Measurements from ENCODE around the gene CACNA2D1. TPM values are rescaled to one million over a fixed set of nuclear protein-coding genes. Genes with fewer than 3 reads are reported as not detected.

Gene CACNA2D1
- total and polyA plus RNA-seq, 8 donors: 10.7 to 20.8 (median 16.6) TPM

DNA sequence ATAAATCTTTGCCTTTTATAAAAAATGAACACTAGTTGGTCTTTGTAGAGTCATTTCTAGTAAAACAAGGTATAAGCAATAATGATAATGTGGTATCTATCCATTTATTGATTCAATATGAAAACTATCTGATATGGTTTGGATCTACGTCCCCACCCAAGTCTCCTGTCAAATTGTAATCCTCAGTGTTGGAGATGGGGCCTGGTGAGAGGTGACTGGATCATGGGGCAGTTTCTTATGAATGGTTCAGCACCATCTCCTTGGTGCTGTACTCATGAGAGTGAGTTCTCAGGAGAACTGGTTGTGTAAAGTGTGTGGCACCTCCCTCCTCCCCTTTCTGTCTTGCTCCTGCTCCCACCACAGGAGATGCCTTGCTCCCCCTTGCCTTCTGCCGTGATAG is 288.8 kb downstream of the CACNA2D1 start:
- TF ChIP-seq CTCF (IDR thresholded peaks at IDR 0.05): no peak
- intact Hi-C loops (cut with DNase I): no loop called here

DNA sequence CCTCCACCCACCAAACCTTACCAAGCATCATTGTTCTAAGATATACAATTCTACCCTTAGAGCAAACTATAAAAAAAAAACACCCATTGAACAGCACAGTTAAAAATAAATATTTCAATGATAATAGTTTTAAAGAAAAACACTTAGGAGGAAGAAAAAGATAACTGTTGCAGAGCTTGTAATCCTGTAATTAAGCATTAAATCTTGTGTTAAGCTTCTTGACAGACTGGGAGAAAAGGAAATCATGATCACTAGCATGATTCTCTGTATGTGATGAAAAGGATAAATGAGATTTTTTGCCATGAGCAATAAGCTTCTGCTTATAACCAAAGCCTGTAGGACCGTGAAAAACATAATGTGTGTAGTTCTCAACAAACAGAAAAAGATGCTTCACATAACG is 289.8 kb downstream of the CACNA2D1 start:
- H3K27me3 ChIP-seq: no peaks in the 10 kb centered on the region
- ATAC-seq (no peak), DNase-seq (no peak)
- no peaks in the 10 kb centered on the region for H3K36me3 ChIP-seq
- H3K4me3 ChIP-seq: no peak overlapping the region
- H3K27ac ChIP-seq: no peak overlapping the region
- intact Hi-C loops (cut with DNase I): no loop called here
- TF ChIP-seq CTCF (IDR thresholded peaks at IDR 0.05): no peak
- no peaks in the 10 kb centered on the region for H3K9me3 ChIP-seq
- no peaks in the 10 kb centered on the region for H3K4me1 ChIP-seq

More for the DNA sequence above, 288.8 kb downstream of the CACNA2D1 start:
- ATAC-seq: no peak
- DNase-seq: no peak
- H3K27me3 ChIP-seq: no peaks in the 10 kb centered on the region
- H3K4me3 ChIP-seq: no peak overlapping the region
- H3K9me3 ChIP-seq: no peaks in the 10 kb centered on the region
- no peaks in the 10 kb centered on the region for H3K4me1 ChIP-seq
- no peak overlapping the region for H3K27ac ChIP-seq
- H3K36me3 ChIP-seq: no peaks in the 10 kb centered on the region

- no peak for TF ChIP-seq CTCF (IDR thresholded peaks at IDR 0.05)
- no peak for DNase-seq
- Histone ChIP-seq H3K9me3 (no peaks in the 10 kb centered on the region), H3K27me3 (no peaks in the 10 kb centered on the region), H3K36me3 (no peaks in the 10 kb centered on the region), H3K4me3 (no peak overlapping the region), H3K27ac (no peak overlapping the region), H3K4me1 (no peaks in the 10 kb centered on the region)
- intact Hi-C loops (cut with DNase I): no loop called here
- ATAC-seq: no peak
Observed at GRCh38 chr7:82152858-82153257, 290.7 kb downstream of the CACNA2D1 start.

- Histone ChIP-seq H3K4me3 (no peak overlapping the region), H3K36me3 (no peaks in the 10 kb centered on the region), H3K27ac (no peak overlapping the region), H3K4me1 (no peaks in the 10 kb centered on the region), H3K9me3 (no peaks in the 10 kb centered on the region), H3K27me3 (no peaks in the 10 kb centered on the region)
- no peak for TF ChIP-seq CTCF (IDR thresholded peaks at IDR 0.05)
- DNase-seq (no peak), ATAC-seq (no peak)
- intact Hi-C loops (cut with DNase I): no loop called here
Observed at GRCh38 chr7:82146491-82146890, 297.1 kb downstream of the CACNA2D1 start.

DNA sequence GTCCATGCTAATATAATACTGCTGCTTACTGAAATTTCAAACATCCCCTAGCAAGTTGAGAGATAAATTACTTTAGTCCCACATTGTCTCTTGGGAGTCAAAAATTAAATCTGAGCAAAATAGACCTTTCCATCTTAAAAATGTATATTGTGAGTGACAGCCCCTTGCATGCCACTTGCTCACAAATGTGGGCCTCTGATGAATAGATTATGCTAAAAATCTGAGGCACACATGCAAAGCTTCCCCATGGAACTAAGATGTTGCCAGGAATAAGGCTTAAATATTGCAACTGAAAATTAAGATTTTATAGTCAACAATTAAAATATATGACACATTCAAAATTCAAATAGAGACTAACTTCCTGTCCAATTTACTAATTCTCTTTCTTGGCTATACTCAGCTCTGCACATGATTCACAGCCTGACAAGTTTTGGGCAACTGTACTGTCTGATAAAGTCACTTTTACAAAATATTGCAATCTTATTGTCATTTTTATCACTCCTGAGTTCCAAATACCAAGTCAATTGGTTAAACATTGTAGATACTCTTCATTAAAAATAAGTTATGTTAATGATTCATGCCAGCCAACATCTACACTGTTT is 301.2 kb downstream of the CACNA2D1 start:
- TF ChIP-seq CTCF (IDR thresholded peaks at IDR 0.05): no peak

More for the DNA sequence above, 301.2 kb downstream of the CACNA2D1 start:
- Histone ChIP-seq H3K9me3 (no peaks in the 10 kb centered on the region), H3K36me3 (no peaks in the 10 kb centered on the region), H3K27me3 (no peaks in the 10 kb centered on the region), H3K4me1 (no peaks in the 10 kb centered on the region), H3K4me3 (no peak overlapping the region), H3K27ac (no peak overlapping the region)
- intact Hi-C loops (cut with DNase I): no loop called here
- no peak for DNase-seq
- no peak for ATAC-seq
